H7 (cell line): ENCODE results near the gene NTN1. TPM values are rescaled to one million over a fixed set of nuclear protein-coding genes. Genes with fewer than 3 reads are reported as not detected.
A peak's percentile ranks its signal among the peaks of the same experiment; 100 is the strongest.

Experiments used
- DNase-seq: peaks from one replicate; pipeline ENCODE4 v3.0.0; 2012
- H3K27me3 ChIP-seq: 2 replicates; pipeline ENCODE4 v1.6.0; 2011; ENCODE audit warnings: mild to moderate bottlenecking, low read length; ENCODE audit not compliant: control insufficient read depth, insufficient read depth
- H3K36me3 ChIP-seq: replicated peaks from 2 replicates; pipeline ENCODE4 v1.5.1; 2011; ENCODE audit warnings: low read length; ENCODE audit not compliant: control insufficient read depth, insufficient read depth
- H3K4me3 ChIP-seq: 2 replicates; pipeline ENCODE4 v1.5.1; 2011; ENCODE audit warnings: low read depth, mild to moderate bottlenecking, control low read depth, low read length, moderate library complexity; ENCODE audit not compliant: insufficient read depth
- total RNA-seq: library from RNA; depleted of rRNA; stranded (reverse); fragments of >200 nt; shearing (Covaris generic); gene quantifications from 2 replicates; pipeline ENCODE4 v1.2.3, GENCODE V29; 2014

Gene NTN1
- total RNA-seq, 1 experiment from 2014 or later: 19.1 TPM

- DNase-seq: peak; percentile 44
- Histone ChIP-seq H3K27me3 (no peaks in the 10 kb centered on the region), H3K4me3 (no peak overlapping the region), H3K36me3 (no peaks in the 10 kb centered on the region)
These were observed 189.9 kb downstream of the NTN1 start for GRCh38 chr17:9211133-9211765.

- peak; percentile 49 for DNase-seq
- H3K36me3 ChIP-seq: no peaks in the 10 kb centered on the region
- no peaks in the 10 kb centered on the region for H3K27me3 ChIP-seq
- no peak overlapping the region for H3K4me3 ChIP-seq
These were observed 191.3 kb downstream of the NTN1 start for GRCh38 chr17:9212376-9213302.

DNA sequence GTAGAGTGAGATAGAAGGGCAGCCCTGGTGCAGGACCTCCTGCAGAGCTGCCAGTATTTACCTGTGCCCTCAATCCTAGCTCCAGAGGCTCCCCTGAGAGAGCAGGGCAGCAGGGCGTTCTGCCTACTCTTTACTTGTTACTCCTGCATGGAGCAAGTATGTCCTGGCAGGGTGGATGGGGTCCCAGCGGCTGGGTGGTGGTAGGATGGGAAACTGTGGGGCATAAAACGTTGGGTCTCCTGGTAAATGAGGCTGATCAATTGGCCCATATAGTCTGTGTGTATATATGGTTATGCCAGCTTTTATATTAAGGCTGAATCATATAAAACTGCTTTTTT lies 192.0 kb downstream of the NTN1 start:
- no peak for DNase-seq
- Histone ChIP-seq H3K27me3 (no peaks in the 10 kb centered on the region), H3K4me3 (no peak overlapping the region), H3K36me3 (no peaks in the 10 kb centered on the region)

- no peak for DNase-seq
- no peaks in the 10 kb centered on the region for H3K27me3 ChIP-seq
These were observed 194.2 kb downstream of the NTN1 start for GRCh38 chr17:9215465-9215864.

DNA sequence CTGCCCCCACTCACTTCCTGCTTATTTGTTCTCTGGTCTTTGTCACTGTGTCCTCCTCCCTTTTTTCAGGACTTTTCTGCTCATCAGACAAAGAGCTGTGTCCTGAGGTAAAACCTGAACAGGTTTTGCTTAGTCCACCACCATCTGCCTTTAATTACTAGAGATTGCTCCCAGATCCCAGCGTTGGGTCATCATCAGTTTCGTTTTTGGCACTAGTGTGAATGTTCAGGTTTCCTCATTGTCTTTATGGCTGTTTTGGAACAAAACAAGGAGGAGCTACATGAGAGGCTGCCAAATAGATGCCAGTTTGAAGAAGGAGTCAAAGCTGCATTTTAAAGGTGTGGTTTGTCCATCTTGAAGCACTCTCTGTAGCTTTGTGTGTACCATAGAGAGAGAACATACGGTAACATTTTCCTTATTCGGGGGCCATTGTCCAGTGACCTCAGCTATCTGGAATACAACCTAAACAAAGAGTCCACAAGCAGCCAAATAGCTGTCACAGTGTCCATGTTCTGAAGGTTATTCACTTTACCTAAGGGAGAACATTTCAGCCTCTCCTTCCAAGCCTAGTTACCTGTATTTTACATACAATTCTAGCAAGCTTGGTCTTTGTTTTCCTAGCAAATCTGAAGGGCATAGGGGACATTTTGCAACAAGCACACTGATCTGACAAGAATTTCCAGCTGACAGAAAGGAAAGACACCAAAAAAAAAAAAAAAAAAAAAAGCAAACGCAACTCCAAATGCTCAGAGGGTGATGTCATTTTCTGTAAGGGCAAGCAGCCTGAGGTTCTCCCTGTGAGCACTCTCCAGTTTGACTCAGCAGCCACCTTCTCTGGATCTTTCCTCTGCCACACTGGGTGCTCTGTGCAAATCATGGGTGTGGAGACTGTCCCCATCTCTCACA lies 196.1 kb downstream of the NTN1 start:
- H3K4me3 ChIP-seq: no peak overlapping the region
- no peak for DNase-seq
- H3K27me3 ChIP-seq: no peaks in the 10 kb centered on the region
- no peaks in the 10 kb centered on the region for H3K36me3 ChIP-seq

More at GRCh38 chr17:9215465-9215864, 194.2 kb downstream of the NTN1 start:
- Histone ChIP-seq H3K4me3 (no peak overlapping the region), H3K36me3 (no peaks in the 10 kb centered on the region)

DNA sequence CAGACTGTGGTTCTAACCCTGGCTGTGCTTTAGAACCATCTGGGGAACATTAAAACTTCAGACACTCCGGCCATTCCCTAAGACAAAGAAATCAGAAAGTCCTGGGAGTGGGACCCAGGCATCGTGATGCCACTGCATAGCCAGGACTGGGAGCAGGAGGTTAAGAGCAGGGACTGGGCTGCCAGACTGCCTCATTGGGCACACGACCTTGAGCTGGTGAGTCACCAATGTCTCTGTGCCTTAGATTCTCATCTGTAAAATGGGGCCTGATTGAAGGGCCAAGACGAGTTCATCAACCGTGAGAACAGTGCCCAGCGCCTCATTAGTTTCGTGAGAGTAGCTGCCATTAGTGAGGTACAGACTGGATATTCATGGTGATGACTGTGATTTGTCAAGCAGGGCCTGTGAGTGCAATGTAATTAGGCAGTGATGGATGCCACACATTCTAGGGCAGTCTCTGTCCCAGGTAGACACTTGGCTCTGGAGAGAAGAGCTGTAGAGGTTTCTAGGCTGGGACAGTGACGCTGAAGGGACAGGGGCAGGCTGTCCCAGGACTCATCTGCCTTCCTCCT lies 196.8 kb downstream of the NTN1 start:
- Histone ChIP-seq H3K36me3 (no peaks in the 10 kb centered on the region), H3K4me3 (no peak overlapping the region), H3K27me3 (no peaks in the 10 kb centered on the region)
- no peak for DNase-seq

DNA sequence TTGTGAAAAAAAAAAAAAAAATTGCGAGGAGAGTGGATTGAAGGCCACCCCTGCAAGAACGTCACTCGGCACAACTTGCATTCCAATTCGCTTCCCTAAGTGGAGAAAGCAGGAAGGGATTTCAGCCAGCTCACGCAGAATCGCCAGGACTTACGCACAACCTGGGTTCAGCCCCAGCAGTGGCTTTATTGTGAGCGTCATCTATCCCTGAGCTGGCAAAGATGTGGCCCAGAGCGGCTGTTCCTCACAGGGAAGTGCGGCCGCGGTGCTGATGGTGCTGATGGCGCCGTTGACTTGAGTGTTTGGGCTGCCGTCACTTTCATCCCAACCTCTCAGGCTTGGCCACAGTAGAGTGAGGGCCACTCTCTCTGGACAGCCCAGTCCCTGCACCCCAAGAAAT lies 197.6 kb downstream of the NTN1 start:
- Histone ChIP-seq H3K4me3 (no peak overlapping the region), H3K36me3 (no peaks in the 10 kb centered on the region), H3K27me3 (no peaks in the 10 kb centered on the region)
- DNase-seq: no peak

- Histone ChIP-seq H3K4me3 (no peak overlapping the region), H3K27me3 (no peaks in the 10 kb centered on the region), H3K36me3 (no peaks in the 10 kb centered on the region)
- peak; percentile 57 for DNase-seq
These were observed 198.5 kb downstream of the NTN1 start for GRCh38 chr17:9219631-9220397.

GRCh38 chr17:9220398-9221146 lies 199.3 kb downstream of the NTN1 start:
- DNase-seq: peak; percentile 71
- Histone ChIP-seq H3K27me3 (no peaks in the 10 kb centered on the region), H3K4me3 (no peak overlapping the region), H3K36me3 (no peaks in the 10 kb centered on the region)

DNA sequence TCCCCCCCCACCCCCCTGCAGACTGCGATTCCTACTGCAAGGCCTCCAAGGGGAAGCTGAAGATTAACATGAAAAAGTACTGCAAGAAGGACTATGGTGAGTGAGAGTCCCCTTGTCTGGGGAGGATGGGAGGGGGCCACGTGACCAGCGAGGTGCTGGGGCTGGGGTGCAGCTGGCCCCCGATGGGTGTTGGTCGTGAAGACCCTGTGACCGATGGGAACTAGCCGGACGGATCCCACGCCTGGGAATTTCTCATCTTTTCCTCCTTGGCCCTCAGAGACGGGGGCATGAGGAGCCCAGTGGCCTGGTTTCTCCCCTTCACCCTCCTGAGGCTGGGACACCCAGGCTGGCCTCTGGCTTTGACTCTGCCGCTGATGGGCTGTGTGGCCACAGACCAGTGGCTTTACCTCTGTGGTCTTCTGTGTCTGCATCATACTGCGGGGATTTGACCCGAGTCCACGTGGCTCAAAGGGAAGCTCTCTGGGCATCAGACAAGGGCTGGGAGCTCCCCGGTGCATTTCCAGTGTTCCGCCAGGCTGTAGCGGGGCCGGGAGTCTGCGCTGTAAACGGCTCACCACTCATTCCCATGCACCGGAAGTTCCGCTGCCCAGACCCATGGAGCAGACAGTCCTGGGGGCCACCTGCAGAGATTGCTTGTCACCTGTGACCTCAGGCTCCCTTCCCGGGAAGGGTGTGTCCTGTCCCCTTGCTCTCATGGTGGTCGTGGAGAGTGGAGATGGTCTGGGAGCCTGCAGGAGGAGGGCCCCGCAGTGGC lies 200.0 kb downstream of the NTN1 start:
- DNase-seq: peak; percentile 60
- Histone ChIP-seq H3K27me3 (no peaks in the 10 kb centered on the region), H3K36me3 (no peaks in the 10 kb centered on the region), H3K4me3 (no peak overlapping the region)

DNA sequence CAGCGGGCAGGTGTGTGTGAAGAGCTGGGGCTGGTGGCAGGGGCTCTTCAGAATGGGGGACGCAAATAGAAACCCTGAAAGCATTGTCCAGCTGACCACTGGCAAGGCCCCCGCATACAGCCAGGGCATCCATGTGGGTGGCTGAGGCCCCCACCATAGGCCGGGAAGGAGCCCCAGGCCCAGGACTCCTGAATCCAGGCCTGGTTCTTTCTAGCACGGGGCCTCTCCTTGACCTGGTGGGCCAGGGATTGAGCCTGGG lies 200.5 kb downstream of the NTN1 start:
- Histone ChIP-seq H3K27me3 (no peaks in the 10 kb centered on the region), H3K36me3 (no peaks in the 10 kb centered on the region), H3K4me3 (no peak overlapping the region)
- peak; percentile 26 for DNase-seq

DNA sequence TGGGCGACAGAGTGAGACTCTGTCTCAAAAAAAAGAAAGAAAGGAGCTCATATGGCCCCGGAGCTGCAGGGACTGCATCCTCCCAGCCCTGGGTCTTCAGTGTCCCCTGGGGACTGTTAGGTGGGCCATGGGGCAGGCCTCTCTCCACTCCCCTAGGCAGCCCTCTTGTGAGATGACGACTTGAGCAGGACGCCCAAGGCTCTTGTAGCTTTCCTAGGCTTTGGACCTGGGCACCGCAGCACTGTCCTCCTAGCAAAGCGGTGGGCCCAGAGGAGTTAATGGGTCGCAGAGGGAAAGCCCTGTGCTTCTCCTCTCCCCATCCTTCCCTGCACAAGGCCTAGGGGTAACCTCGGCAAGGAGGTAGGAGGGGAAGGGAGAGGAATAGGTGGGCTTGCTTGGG lies 202.2 kb downstream of the NTN1 start:
- no peak for DNase-seq
- H3K4me3 ChIP-seq: no peak overlapping the region
- no peaks in the 10 kb centered on the region for H3K27me3 ChIP-seq
- H3K36me3 ChIP-seq: no peaks in the 10 kb centered on the region

DNA sequence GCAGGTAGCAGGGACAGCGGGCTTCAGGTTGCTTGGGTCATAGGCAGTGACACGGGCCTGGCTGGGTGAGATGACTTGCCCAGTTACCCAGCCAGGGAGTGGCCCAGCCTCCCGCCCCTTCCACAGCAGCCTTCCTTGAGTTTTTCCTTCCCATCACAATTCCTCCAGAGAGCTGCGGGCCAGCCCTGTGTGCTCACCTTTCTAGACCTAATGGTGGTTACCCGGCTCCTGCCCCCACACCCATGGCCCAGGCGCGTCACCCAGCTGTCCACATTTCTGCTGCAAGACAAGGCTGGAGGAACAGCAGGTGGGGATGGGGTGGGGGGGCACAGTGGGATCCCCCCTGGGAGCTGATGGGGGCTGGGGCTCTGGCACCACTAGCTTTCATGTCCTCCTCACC lies 203.2 kb downstream of the NTN1 start:
- Histone ChIP-seq H3K27me3 (no peaks in the 10 kb centered on the region), H3K4me3 (no peak overlapping the region), H3K36me3 (no peaks in the 10 kb centered on the region)
- DNase-seq: no peak
